AG09319 (cell line): ENCODE data around the gene CD74.

Source experiments
- DNase-seq: peaks from one replicate; pipeline ENCODE4 v3.0.0-alpha.2; 2010; ENCODE audit warnings: low read depth; ENCODE audit errors: extremely low read depth
- CTCF ChIP-seq: IDR thresholded peaks from 2 replicates; pipeline ENCODE4 v1.5.1; 2011; ENCODE audit warnings: low read depth, mild to moderate bottlenecking, inconsistent platforms, low read length, moderate library complexity

The CD74 gene

GRCh38 chr5:150447188-150447587 is 34.5 kb upstream of the CD74 start:
- no peak for TF ChIP-seq CTCF
- no peak for DNase-seq

- DNase-seq, result no peak
- TF ChIP-seq CTCF, result no peak
These were observed 33.9 kb upstream of the CD74 start for GRCh38 chr5:150446583-150446982.

- DNase-seq, result no peak
- no peak for TF ChIP-seq CTCF
These were observed 33.4 kb upstream of the CD74 start for GRCh38 chr5:150446088-150446487.

- TF ChIP-seq CTCF, result no peak
- DNase-seq, result no peak
These were observed 32.1 kb upstream of the CD74 start for GRCh38 chr5:150444770-150445169.

GRCh38 chr5:150443242-150444075 is 30.7 kb upstream of the CD74 start:
- DNase-seq, result no peak

GRCh38 chr5:150442699-150443080 is 30.0 kb upstream of the CD74 start:
- no peak for TF ChIP-seq CTCF
- DNase-seq, result no peak

More at GRCh38 chr5:150443242-150444075, 30.7 kb upstream of the CD74 start:
- no peak for TF ChIP-seq CTCF

- no peak for DNase-seq
- TF ChIP-seq CTCF, result no peak
These were observed 29.3 kb upstream of the CD74 start for GRCh38 chr5:150441813-150442698.
